Measurements from ENCODE around the gene PTRH1. TPM values are rescaled to one million over a fixed set of nuclear protein-coding genes. Genes with fewer than 3 reads are reported as not detected.

PTRH1 gene
- total RNA-seq, 1 experiment from 2014 or later, result 16.9 TPM

GRCh38 chr9:127667127-127667844, 48.2 kb downstream of the PTRH1 start (continued):
- TF ChIP-seq, protein P1, sequence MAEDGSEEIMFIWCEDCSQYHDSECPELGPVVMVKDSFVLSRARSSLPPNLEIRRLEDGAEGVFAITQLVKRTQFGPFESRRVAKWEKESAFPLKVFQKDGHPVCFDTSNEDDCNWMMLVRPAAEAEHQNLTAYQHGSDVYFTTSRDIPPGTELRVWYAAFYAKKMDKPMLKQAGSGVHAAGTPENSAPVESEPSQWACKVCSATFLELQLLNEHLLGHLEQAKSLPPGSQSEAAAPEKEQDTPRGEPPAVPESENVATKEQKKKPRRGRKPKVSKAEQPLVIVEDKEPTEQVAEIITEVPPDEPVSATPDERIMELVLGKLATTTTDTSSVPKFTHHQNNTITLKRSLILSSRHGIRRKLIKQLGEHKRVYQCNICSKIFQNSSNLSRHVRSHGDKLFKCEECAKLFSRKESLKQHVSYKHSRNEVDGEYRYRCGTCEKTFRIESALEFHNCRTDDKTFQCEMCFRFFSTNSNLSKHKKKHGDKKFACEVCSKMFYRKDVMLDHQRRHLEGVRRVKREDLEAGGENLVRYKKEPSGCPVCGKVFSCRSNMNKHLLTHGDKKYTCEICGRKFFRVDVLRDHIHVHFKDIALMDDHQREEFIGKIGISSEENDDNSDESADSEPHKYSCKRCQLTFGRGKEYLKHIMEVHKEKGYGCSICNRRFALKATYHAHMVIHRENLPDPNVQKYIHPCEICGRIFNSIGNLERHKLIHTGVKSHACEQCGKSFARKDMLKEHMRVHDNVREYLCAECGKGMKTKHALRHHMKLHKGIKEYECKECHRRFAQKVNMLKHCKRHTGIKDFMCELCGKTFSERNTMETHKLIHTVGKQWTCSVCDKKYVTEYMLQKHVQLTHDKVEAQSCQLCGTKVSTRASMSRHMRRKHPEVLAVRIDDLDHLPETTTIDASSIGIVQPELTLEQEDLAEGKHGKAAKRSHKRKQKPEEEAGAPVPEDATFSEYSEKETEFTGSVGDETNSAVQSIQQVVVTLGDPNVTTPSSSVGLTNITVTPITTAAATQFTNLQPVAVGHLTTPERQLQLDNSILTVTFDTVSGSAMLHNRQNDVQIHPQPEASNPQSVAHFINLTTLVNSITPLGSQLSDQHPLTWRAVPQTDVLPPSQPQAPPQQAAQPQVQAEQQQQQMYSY (CRISPR knock-in tag; IDR thresholded peaks at IDR 0.05), result no peak
- TF ChIP-seq CBFB (CRISPR knock-in tag; IDR thresholded peaks at IDR 0.05; ENCODE audit: low read depth) (no peak), ZNF671 (CRISPR knock-in tag; IDR thresholded peaks at IDR 0.05) (no peak), TEAD1 (CRISPR knock-in tag; IDR thresholded peaks at IDR 0.05) (no peak), GABPB1 (CRISPR knock-in tag; IDR thresholded peaks at IDR 0.05) (no peak), E2F5 (CRISPR knock-in tag; IDR thresholded peaks at IDR 0.05) (no peak), OVOL2 (CRISPR knock-in tag; IDR thresholded peaks at IDR 0.05; ENCODE audit: borderline replicate concordance) (no peak)

GRCh38 chr9:127664678-127665507, 50.6 kb downstream of the PTRH1 start:
- TF ChIP-seq MXD4 (CRISPR knock-in tag; IDR thresholded peaks at IDR 0.05; ENCODE audit: borderline replicate concordance) (no peak), NR2C2 (CRISPR knock-in tag; IDR thresholded peaks at IDR 0.05) (no peak), ZNF671 (CRISPR knock-in tag; IDR thresholded peaks at IDR 0.05) (no peak)
- TF ChIP-seq, protein P2, sequence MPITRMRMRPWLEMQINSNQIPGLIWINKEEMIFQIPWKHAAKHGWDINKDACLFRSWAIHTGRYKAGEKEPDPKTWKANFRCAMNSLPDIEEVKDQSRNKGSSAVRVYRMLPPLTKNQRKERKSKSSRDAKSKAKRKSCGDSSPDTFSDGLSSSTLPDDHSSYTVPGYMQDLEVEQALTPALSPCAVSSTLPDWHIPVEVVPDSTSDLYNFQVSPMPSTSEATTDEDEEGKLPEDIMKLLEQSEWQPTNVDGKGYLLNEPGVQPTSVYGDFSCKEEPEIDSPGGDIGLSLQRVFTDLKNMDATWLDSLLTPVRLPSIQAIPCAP (CRISPR knock-in tag; IDR thresholded peaks at IDR 0.05), result no peak
- Mint-ChIP-seq H3K27me3 (ENCODE audit: low read depth) (no peaks in the 10 kb centered on the region), H3K4me1 (peaks cover 6% of the 10 kb centered on the region), H3K9me3 (no peaks in the 10 kb centered on the region), H3K27ac (no peak overlapping the region), H3K4me3 (no peak overlapping the region), H3K36me3 (peaks cover 26% of the 10 kb centered on the region)
- ATAC-seq, result no peak
- ChIA-PET POLR2A (no interaction called here), CTCF (interaction anchor here (1.2 kb wide), 1 partner anchor 161 kb away, joined by 3 read pairs; no protein-coding TSS in a partner anchor)
- no peak for DNase-seq (ENCODE audit: low spot score)

DNA sequence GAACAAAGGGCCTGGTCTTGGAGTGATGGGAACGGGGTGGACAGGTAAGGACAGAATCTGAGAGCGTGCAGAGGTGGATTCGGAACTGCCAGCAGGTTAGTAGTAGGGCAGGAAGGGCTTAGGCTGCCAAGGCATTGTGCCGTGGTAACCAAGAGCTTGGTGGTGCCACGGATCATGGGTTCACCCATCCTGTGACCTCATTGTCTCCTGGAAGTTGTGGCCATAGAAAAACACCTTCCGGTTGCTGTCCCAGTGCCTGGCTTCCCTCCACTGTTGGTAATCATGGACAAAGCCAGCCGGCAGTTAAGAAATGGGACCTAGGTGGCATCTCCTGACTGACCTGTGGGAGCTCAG, 51.2 kb downstream of the PTRH1 start:
- no peak for ATAC-seq
- TF ChIP-seq TEAD4 (CRISPR knock-in tag; IDR thresholded peaks at IDR 0.05) (no peak), FOXJ3 (CRISPR knock-in tag; IDR thresholded peaks at IDR 0.05; ENCODE audit: borderline replicate concordance) (no peak), KAT7 (CRISPR knock-in tag; IDR thresholded peaks at IDR 0.05; ENCODE audit: borderline replicate concordance) (no peak), ATF1 (CRISPR knock-in tag; IDR thresholded peaks at IDR 0.05) (no peak), SOX15 (CRISPR knock-in tag; IDR thresholded peaks at IDR 0.05) (no peak)
- TF ChIP-seq, protein P3, sequence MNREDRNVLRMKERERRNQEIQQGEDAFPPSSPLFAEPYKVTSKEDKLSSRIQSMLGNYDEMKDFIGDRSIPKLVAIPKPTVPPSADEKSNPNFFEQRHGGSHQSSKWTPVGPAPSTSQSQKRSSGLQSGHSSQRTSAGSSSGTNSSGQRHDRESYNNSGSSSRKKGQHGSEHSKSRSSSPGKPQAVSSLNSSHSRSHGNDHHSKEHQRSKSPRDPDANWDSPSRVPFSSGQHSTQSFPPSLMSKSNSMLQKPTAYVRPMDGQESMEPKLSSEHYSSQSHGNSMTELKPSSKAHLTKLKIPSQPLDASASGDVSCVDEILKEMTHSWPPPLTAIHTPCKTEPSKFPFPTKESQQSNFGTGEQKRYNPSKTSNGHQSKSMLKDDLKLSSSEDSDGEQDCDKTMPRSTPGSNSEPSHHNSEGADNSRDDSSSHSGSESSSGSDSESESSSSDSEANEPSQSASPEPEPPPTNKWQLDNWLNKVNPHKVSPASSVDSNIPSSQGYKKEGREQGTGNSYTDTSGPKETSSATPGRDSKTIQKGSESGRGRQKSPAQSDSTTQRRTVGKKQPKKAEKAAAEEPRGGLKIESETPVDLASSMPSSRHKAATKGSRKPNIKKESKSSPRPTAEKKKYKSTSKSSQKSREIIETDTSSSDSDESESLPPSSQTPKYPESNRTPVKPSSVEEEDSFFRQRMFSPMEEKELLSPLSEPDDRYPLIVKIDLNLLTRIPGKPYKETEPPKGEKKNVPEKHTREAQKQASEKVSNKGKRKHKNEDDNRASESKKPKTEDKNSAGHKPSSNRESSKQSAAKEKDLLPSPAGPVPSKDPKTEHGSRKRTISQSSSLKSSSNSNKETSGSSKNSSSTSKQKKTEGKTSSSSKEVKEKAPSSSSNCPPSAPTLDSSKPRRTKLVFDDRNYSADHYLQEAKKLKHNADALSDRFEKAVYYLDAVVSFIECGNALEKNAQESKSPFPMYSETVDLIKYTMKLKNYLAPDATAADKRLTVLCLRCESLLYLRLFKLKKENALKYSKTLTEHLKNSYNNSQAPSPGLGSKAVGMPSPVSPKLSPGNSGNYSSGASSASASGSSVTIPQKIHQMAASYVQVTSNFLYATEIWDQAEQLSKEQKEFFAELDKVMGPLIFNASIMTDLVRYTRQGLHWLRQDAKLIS (CRISPR knock-in tag; IDR thresholded peaks at IDR 0.05; ENCODE audit: borderline replicate concordance), result no peak
- peaks cover 27% of the 10 kb centered on the region for H3K36me3 Mint-ChIP-seq
- ChIA-PET CTCF (interaction anchor here (1.2 kb wide), 1 partner anchor 161 kb away, joined by 3 read pairs; no protein-coding TSS in a partner anchor), POLR2A (no interaction called here)
- no peak overlapping the region for H3K27ac Mint-ChIP-seq
- H3K4me3 Mint-ChIP-seq, result no peak overlapping the region
- peaks cover 6% of the 10 kb centered on the region for H3K4me1 Mint-ChIP-seq
- H3K9me3 Mint-ChIP-seq, result no peaks in the 10 kb centered on the region
- H3K27me3 Mint-ChIP-seq (ENCODE audit: low read depth), result no peaks in the 10 kb centered on the region
- DNase-seq (ENCODE audit: low spot score), result no peak

Data from WTC11 (cell line).